Uterus (tissue), 4 donors: ENCODE data around the gene RFX8. TPM values are rescaled to one million over a fixed set of nuclear protein-coding genes. Genes with fewer than 3 reads are reported as not detected.

ENCODE experiments used
- DNase-seq, 2 donors: peaks; one replicate each; pipeline ENCODE4 v3.0.0-alpha.2; 2019 to 2020
- H3K27ac ChIP-seq, 2 donors: fragments of 200-600 bp; sonication (generic); 1 replicate in 1 of 2; 2 replicates in 1 of 2; pipeline ENCODE4 v1.5.1; 2016 to 2018
- H3K27me3 ChIP-seq, 2 donors: fragments of 200-600 bp; sonication (generic); one replicate each; pipeline ENCODE4 v1.5.1; 2018 to 2019; ENCODE audit warnings: control low read depth in 1 of 2
- H3K36me3 ChIP-seq, 2 donors: fragments of 200-600 bp; sonication (generic); one replicate each; pipeline ENCODE4 v1.5.1; 2019; ENCODE audit warnings: control low read depth in 1 of 2
- H3K4me1 ChIP-seq, 2 donors: fragments of 200-600 bp; sonication (generic); one replicate each; pipeline ENCODE4 v1.5.1; 2018 to 2019; ENCODE audit warnings: control low read depth in 1 of 2
- H3K4me3 ChIP-seq, 2 donors: fragments of 200-600 bp; sonication (generic); 1 replicate in 1 of 2; 2 replicates in 1 of 2; pipeline ENCODE4 v1.5.1; 2018 to 2019; ENCODE audit warnings: mild to moderate bottlenecking in 1 of 2
- H3K9me3 ChIP-seq, 2 donors: fragments of 200-600 bp; sonication (generic); one replicate each; pipeline ENCODE4 v1.5.1; 2019; ENCODE audit warnings: control low read depth in 1 of 2
- POLR2A ChIP-seq, 2 donors: fragments of 450-650 bp; IDR thresholded peaks; one replicate each; pipeline ENCODE4 v1.6.1; 2016; ENCODE audit warnings: antibody characterized with exemption in 2 of 2, mild to moderate bottlenecking in 1 of 2, moderate library complexity in 1 of 2
- intact Hi-C: fragments of 100-400 bp; cut with DNase I; formaldehyde crosslinking; loops from one replicate; pipeline ENCODE4 v1.15.1; 2023; ENCODE audit warnings: low total_unique reads
- total RNA-seq, 4 donors: library from RNA; depleted of rRNA in 3 of 4; stranded (reverse); fragments of >200 nt in 3 of 4; gene quantifications; one replicate each; pipeline versions ENCODE4 v1.1.0 to v1.2.4, GENCODE V29; 2014 to 2023
- TF ChIP-seq, protein P1 (sequence below), 4 experiments: fragments of 200-600 bp in 2 of 4; fragments of 450-650 bp in 2 of 4; sonication (generic) in 2 of 4; IDR thresholded peaks; one replicate each; pipeline ENCODE4 v1.5.1; 2016 to 2019; ENCODE audit warnings: antibody characterized with exemption in 4 of 4, mild to moderate bottlenecking in 2 of 4, moderate library complexity in 1 of 4
- donor health status: DM: yes; HTN: yes; CAD: no.

Gene RFX8
- total RNA-seq, 4 donors from 2014 or later: 0.51 to 1.4 (median 1.1) TPM; not detected in 1

DNA sequence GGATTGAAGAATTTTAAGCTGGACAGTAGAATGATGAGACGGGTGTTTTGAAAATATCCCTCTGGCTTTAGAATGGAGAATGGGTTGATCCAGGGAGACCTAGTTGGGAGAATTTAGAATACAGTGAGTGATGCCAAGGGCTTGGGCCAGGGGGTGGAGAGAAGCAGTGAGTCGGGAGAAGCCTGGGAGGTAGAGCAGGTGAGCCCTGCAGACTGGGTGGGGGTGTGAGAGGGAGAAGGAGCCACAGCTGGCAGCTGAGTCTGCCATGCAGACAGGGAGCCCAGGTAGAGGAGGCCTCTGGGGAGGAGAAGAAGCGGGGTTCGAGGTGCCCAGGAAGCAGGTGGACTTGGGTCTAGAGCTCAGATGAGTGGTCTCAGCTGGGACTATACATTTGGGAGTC is 105.8 kb downstream of the RFX8 start:
- Histone ChIP-seq H3K27ac (no peak overlapping the region), H3K36me3 (no peaks in the 10 kb centered on the region), H3K9me3 (no peaks in the 10 kb centered on the region), H3K4me1 (no peaks in the 10 kb centered on the region), H3K27me3 (no peaks in the 10 kb centered on the region), H3K4me3 (no peak overlapping the region)
- TF ChIP-seq, protein P1, sequence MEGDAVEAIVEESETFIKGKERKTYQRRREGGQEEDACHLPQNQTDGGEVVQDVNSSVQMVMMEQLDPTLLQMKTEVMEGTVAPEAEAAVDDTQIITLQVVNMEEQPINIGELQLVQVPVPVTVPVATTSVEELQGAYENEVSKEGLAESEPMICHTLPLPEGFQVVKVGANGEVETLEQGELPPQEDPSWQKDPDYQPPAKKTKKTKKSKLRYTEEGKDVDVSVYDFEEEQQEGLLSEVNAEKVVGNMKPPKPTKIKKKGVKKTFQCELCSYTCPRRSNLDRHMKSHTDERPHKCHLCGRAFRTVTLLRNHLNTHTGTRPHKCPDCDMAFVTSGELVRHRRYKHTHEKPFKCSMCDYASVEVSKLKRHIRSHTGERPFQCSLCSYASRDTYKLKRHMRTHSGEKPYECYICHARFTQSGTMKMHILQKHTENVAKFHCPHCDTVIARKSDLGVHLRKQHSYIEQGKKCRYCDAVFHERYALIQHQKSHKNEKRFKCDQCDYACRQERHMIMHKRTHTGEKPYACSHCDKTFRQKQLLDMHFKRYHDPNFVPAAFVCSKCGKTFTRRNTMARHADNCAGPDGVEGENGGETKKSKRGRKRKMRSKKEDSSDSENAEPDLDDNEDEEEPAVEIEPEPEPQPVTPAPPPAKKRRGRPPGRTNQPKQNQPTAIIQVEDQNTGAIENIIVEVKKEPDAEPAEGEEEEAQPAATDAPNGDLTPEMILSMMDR (IDR thresholded peaks at IDR 0.05): no peak
- no peak for TF ChIP-seq POLR2A (IDR thresholded peaks at IDR 0.05)
- DNase-seq: no peak
- intact Hi-C loops: no loop called here

DNA sequence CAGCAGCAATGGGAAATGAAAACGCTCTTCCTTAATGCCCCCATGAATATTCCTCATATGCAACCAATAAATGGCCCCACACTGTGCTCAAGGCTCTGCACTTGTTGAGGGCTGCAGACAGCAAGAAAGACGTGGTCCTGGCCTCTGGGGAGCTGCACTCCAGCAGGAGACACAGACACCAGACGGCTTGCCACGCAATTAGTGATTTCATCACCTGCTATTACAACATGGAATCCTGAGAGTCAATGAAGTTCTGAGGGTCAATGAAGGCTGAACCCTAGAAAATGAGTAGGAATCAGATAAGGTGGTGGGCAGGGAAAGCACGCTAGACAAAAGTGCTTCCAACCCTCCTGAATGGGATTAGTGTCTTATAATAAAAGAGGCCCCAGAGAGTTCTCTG is 106.5 kb downstream of the RFX8 start:
- no peaks in the 10 kb centered on the region for H3K4me1 ChIP-seq
- H3K9me3 ChIP-seq: no peaks in the 10 kb centered on the region
- TF ChIP-seq, protein P1 (IDR thresholded peaks at IDR 0.05): no peak
- no peak for TF ChIP-seq POLR2A (IDR thresholded peaks at IDR 0.05)
- DNase-seq: no peak
- no peak overlapping the region for H3K4me3 ChIP-seq
- no peaks in the 10 kb centered on the region for H3K36me3 ChIP-seq
- H3K27ac ChIP-seq: no peak overlapping the region
- intact Hi-C loops: no loop called here
- no peaks in the 10 kb centered on the region for H3K27me3 ChIP-seq

DNA sequence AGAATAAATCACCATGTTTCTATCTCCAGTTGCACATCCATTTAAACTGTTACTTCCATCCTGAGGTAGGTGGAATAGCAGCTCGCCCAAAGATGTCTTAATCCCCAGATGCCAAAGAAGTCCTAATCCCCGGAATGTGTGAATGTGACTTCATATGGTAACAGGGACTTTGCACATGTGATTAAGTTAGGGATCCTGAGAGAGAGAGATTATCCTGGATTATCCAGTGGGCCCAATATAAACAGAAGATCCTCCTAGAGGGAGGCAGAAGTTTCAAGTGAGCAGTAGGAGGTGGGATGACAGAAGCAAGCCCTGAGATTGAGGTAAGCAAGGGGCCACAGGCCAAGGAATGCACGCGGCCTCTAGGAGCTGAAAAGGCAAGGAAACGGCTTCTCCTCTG is 107.4 kb downstream of the RFX8 start:
- H3K9me3 ChIP-seq: no peaks in the 10 kb centered on the region
- no peaks in the 10 kb centered on the region for H3K36me3 ChIP-seq
- H3K27me3 ChIP-seq: no peaks in the 10 kb centered on the region
- no peak overlapping the region for H3K4me3 ChIP-seq
- H3K27ac ChIP-seq: no peak overlapping the region
- no peak for DNase-seq
- intact Hi-C loops: no loop called here
- TF ChIP-seq POLR2A (IDR thresholded peaks at IDR 0.05): no peak
- TF ChIP-seq, protein P1 (IDR thresholded peaks at IDR 0.05): no peak
- H3K4me1 ChIP-seq: no peaks in the 10 kb centered on the region

DNA sequence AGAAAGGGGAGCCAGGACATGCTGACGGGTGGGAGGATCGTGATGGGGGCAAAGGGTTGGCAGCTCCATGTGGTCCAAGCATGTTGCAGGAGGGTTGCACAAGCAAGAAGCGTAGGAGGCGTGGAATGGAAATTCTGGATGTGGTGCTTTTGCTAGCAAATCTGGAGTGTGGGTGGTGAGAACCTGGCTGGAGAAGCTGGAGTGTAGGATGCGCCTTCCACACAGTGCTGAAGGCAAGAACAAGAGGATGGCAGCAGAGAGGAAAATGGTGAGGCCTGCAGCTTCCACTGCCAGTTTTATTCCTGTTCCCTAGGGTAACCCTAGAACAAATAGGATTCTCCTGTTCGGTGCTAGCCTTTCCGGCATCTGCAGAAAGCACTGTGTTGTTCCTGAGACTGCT is 110.0 kb downstream of the RFX8 start:
- Histone ChIP-seq H3K36me3 (no peaks in the 10 kb centered on the region), H3K9me3 (no peaks in the 10 kb centered on the region), H3K4me3 (no peak overlapping the region), H3K4me1 (no peaks in the 10 kb centered on the region), H3K27me3 (no peaks in the 10 kb centered on the region), H3K27ac (no peak overlapping the region)
- no peak for TF ChIP-seq POLR2A (IDR thresholded peaks at IDR 0.05)
- TF ChIP-seq, protein P1 (IDR thresholded peaks at IDR 0.05): no peak
- no peak for DNase-seq
- intact Hi-C loops: no loop called here

DNA sequence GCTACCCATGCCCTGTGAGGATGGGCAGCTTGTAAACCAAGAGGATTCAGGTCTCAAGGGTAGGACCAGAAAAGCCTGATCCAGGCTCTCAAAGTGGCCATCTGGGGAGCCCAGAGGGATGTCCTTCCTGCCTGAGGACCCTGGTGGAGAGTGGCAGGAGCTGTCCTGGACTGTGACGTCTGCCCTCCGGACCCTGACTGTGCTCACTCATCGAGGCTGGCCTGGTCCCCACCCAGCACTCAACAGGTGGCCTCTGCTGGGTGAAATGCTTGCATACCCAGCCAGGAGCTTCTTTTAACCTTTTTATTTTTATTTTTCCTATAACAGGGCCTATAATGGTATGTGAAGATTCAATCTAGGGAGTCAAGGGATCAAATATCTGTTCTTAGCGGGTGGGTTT is 112.1 kb downstream of the RFX8 start:
- Histone ChIP-seq H3K27ac (no peak overlapping the region), H3K4me3 (no peak overlapping the region), H3K36me3 (no peaks in the 10 kb centered on the region), H3K9me3 (no peaks in the 10 kb centered on the region), H3K27me3 (no peaks in the 10 kb centered on the region), H3K4me1 (no peaks in the 10 kb centered on the region)
- intact Hi-C loops: no loop called here
- DNase-seq: no peak
- no peak for TF ChIP-seq POLR2A (IDR thresholded peaks at IDR 0.05)
- TF ChIP-seq, protein P1 (IDR thresholded peaks at IDR 0.05): no peak
